ENCODE results near the gene NECTIN2. TPM values are rescaled to one million over a fixed set of nuclear protein-coding genes. Genes with fewer than 3 reads are reported as not detected.
A peak's percentile ranks its signal among the peaks of the same experiment; 100 is the strongest.

NECTIN2 gene
- total RNA-seq, 6 experiments from 2014 or later = 63.5 to 127 (median 87.4) TPM

DNA sequence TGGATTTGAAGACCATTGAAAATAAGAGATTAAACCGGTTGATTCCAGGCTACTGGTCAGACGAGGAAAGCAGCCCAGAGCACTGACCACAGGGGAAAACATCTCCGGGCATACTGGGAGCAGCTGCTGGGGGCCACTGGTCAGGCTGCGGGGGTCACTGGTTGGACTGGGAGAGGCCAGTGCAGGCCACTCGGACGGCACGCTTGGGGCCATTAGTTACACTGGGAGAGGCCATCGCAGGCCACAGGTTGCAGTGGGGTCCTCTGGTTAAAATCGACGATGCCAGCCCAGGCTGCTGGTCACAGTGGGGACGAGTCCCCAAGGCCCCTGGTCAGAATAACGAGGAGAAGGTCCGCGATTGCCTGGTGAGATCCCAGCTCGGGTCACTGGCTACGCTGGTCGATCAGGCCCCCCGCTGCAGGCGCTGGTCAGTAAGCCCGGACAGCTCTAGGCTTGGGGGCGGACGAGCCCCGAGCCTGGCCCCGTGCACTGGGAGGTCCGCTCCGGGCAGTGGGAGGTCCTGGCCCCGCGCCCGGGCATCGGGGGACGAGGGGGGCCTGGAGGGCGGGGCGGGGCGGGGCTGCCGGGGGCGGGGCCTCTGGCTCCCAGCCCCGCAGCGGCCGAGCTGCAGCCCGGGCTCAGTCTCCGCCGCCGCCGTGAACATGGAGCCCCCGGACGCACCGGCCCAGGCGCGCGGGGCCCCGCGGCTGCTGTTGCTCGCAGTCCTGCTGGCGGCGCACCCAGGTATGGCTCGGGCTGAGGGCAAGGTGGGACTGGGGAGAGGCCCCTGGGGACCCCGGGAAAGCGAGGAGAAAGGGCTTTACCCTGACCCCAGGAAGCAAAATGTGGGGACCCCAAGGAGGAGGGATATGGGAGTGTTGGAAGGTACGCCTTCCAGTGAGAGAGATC, 37.4 kb upstream of the NECTIN2 start, which contains the start of gene BCAM:
Gene BCAM, plus strand, starts transcription at position 641 of the 909 bp plus-strand sequence. Its CDS starts 22 bp downstream, at position 663.
- 5% methylated on average over 7 of the region's 59 CpGs for WGBS (ENCODE audit: insufficient coverage, low coverage, low lambda C conversion rate, missing lambda C conversion rate)
- peak within 1 kb of the TSS; percentile 38 to 75 (median 72) for H3K27ac ChIP-seq
- TF ChIP-seq, protein P1, sequence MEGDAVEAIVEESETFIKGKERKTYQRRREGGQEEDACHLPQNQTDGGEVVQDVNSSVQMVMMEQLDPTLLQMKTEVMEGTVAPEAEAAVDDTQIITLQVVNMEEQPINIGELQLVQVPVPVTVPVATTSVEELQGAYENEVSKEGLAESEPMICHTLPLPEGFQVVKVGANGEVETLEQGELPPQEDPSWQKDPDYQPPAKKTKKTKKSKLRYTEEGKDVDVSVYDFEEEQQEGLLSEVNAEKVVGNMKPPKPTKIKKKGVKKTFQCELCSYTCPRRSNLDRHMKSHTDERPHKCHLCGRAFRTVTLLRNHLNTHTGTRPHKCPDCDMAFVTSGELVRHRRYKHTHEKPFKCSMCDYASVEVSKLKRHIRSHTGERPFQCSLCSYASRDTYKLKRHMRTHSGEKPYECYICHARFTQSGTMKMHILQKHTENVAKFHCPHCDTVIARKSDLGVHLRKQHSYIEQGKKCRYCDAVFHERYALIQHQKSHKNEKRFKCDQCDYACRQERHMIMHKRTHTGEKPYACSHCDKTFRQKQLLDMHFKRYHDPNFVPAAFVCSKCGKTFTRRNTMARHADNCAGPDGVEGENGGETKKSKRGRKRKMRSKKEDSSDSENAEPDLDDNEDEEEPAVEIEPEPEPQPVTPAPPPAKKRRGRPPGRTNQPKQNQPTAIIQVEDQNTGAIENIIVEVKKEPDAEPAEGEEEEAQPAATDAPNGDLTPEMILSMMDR (IDR thresholded peaks at IDR 0.05) = no peak
- TF ChIP-seq POLR2A (IDR thresholded peaks at IDR 0.05) = peak; percentile 51
- DNase-seq (peak; percentile 85 to 90 (median 86)), ATAC-seq (peak; percentile 72 to 76 (median 74))
- H3K36me3 ChIP-seq = no peaks in the 10 kb centered on the region
- H3K4me1 ChIP-seq = peaks cover 0 to 23% (median 10%) of the 10 kb centered on the region in 4 donors
- H3K4me3 ChIP-seq = peak within 1 kb of the TSS; percentile 53 to 56 (median 54)
- intact Hi-C loops (cut with DNase I) = no loop called here
- no peaks in the 10 kb centered on the region for H3K27me3 ChIP-seq
- no peaks in the 10 kb centered on the region for H3K9me3 ChIP-seq

DNA sequence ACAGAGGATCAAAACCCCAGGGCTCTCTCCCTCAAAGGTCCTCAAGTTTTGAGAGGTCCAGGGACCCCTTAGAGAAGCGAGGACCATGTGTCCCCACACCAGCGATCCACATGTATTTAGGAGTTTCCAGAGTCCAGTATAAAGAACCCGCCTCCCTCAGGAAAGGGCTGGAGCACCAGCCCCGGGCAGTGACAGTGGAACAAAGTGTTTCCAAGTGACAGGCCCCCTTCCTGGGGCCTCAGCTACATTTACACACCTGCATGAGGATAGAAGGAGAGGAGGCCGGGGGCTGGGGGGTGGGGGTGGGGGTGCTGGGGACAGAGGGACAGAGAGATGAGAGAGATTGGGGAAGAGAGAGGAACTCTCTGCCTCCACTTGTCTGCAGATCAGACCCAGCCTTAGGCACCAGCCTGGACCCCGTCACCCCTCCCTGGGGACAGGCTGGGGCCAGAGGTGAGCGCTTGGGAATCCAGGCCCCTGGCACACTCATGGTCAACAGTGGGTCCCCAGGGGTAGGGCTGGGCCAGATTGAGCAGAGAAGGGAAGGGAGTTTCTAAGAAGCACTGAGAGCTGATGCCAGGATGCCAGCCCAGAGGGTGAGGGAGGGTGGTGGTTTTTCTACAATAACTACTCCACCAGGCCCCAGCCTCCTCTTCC, 36.4 kb upstream of the NECTIN2 start:
- Histone ChIP-seq H3K27ac (no peak overlapping the region), H3K4me1 (peaks cover 0 to 23% (median 10%) of the 10 kb centered on the region in 4 donors), H3K9me3 (no peaks in the 10 kb centered on the region), H3K4me3 (peak overlapping the region; percentile 53 to 56 (median 54)), H3K27me3 (no peaks in the 10 kb centered on the region), H3K36me3 (no peaks in the 10 kb centered on the region)
- intact Hi-C loops (cut with DNase I) = no loop called here
- DNase-seq (no peak), ATAC-seq (no peak)
- TF ChIP-seq, protein P1 (IDR thresholded peaks at IDR 0.05) = no peak
- TF ChIP-seq POLR2A (IDR thresholded peaks at IDR 0.05) = no peak
- WGBS (ENCODE audit: insufficient coverage, low coverage, low lambda C conversion rate, missing lambda C conversion rate) = 46% methylated on average over 4 of the region's 7 CpGs

DNA sequence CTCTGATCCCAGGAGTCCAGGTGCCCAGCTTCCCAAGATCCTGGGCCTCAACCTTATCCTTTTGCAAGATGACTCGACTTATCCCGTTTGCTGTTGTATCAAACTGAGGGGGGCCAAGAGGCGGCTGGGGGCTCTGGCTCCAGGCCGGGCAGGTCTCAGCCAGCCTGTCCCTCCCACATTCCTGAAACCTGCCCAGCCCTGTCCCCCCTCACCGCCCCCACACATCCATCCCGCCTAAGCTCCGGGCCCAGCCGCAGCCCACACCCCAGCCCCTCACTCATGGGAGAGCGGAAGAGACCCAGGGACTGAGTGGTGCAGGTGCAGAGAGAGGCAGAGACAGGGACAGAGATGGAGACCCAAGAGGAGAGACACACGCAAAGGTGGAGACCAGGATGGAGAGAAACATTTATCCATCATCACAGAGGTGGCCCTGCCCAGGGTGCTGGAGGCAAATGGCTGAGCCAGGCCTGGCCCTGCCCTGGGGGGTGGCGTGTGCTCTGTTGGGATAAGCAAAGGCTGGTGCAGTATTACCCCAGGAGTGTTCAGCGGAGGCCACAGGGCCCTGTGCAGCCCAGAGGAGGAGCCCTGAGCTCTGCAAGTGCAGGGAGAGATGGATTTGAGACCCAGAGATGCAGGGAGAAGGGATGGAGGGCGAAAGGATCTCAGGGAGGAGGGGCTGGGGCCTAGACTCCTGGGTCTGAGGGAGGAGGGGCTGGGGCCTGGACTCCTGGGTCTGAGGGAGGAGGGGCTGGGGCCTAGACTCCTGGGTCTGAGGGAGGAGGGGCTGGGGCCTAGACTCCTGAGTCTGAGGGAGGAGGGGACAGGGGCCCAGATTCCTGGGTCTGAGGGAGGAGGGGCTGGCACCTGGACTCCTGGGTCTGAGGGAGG, 35.6 kb upstream of the NECTIN2 start:
- WGBS (ENCODE audit: insufficient coverage, low coverage, low lambda C conversion rate, missing lambda C conversion rate) = 87% methylated on average over 6 of the region's 13 CpGs
- ATAC-seq (no peak), DNase-seq (no peak)
- Histone ChIP-seq H3K4me1 (peaks cover 0 to 23% (median 10%) of the 10 kb centered on the region in 4 donors), H3K9me3 (no peaks in the 10 kb centered on the region), H3K4me3 (no peak overlapping the region), H3K27me3 (no peaks in the 10 kb centered on the region), H3K36me3 (no peaks in the 10 kb centered on the region), H3K27ac (no peak overlapping the region)
- TF ChIP-seq POLR2A (IDR thresholded peaks at IDR 0.05) = no peak
- TF ChIP-seq, protein P1 (IDR thresholded peaks at IDR 0.05) = no peak
- intact Hi-C loops (cut with DNase I) = no loop called here

DNA sequence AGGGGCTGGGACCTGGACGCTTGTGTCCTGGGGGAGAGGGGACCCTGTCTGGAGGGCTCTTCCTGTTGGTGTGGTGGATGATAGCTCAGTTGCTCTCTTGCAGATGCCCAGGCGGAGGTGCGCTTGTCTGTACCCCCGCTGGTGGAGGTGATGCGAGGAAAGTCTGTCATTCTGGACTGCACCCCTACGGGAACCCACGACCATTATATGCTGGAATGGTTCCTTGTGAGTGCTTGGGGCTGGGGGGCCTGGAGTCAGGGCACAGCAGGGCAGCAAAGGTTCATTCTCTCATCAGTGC, 35.0 kb upstream of the NECTIN2 start:
- Histone ChIP-seq H3K27me3 (no peaks in the 10 kb centered on the region), H3K36me3 (no peaks in the 10 kb centered on the region), H3K4me3 (no peak overlapping the region), H3K4me1 (peaks cover 0 to 23% (median 10%) of the 10 kb centered on the region in 4 donors), H3K9me3 (no peaks in the 10 kb centered on the region), H3K27ac (no peak overlapping the region)
- no CpG with 5 or more reads among the region's 7 CpGs for WGBS (ENCODE audit: insufficient coverage, low coverage, low lambda C conversion rate, missing lambda C conversion rate)
- DNase-seq (no peak), ATAC-seq (no peak)
- intact Hi-C loops (cut with DNase I) = no loop called here
- no peak for TF ChIP-seq POLR2A (IDR thresholded peaks at IDR 0.05)
- TF ChIP-seq, protein P1 (IDR thresholded peaks at IDR 0.05) = no peak

Measured in right lobe of liver (tissue), 6 donors.